Measurements from ENCODE around the gene SCO1.
"Not testable (repeated sequence)": the region's sequence is repeated elsewhere in the genome, so short reads cannot be mapped to it uniquely, and the experiment has no call there.

Gene SCO1

DNA sequence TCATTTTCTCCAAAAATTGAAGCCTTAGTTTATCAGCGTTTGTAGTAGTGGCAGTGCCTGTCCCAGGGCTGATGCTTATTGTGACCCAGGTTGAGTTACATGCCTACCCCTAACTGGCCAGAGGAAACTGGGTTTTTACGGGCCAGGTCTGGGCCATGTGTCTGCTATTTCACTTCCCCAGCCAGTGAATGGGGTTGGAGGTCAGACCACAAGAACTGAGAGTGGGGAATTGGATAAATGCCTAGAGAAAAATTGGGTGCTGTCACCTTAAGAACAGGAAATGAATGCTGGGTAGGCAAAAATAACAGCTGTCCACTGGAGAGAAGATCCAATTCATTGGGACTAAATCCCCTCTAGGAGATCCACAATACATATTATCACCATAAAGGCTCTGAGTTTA is 5.2 kb upstream of the SCO1 start:
- H3K27ac ChIP-seq, result no peak overlapping the region
- no peaks in the 10 kb centered on the region for H3K27me3 ChIP-seq
- TF ChIP-seq, protein P1, sequence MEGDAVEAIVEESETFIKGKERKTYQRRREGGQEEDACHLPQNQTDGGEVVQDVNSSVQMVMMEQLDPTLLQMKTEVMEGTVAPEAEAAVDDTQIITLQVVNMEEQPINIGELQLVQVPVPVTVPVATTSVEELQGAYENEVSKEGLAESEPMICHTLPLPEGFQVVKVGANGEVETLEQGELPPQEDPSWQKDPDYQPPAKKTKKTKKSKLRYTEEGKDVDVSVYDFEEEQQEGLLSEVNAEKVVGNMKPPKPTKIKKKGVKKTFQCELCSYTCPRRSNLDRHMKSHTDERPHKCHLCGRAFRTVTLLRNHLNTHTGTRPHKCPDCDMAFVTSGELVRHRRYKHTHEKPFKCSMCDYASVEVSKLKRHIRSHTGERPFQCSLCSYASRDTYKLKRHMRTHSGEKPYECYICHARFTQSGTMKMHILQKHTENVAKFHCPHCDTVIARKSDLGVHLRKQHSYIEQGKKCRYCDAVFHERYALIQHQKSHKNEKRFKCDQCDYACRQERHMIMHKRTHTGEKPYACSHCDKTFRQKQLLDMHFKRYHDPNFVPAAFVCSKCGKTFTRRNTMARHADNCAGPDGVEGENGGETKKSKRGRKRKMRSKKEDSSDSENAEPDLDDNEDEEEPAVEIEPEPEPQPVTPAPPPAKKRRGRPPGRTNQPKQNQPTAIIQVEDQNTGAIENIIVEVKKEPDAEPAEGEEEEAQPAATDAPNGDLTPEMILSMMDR (IDR thresholded peaks at IDR 0.05), result no peak
- no peak for DNase-seq
- peaks cover 0 to 31% (median 15%) of the 10 kb centered on the region in 4 donors for H3K4me1 ChIP-seq
- H3K9me3 ChIP-seq, result no peaks in the 10 kb centered on the region
- peaks cover 26 to 29% (median 27%) of the 10 kb centered on the region in 3 donors for H3K36me3 ChIP-seq
- H3K4me3 ChIP-seq, result no peak overlapping the region
- intact Hi-C loops (cut with DNase I; ENCODE audit: low total_unique reads), result no loop called here

DNA sequence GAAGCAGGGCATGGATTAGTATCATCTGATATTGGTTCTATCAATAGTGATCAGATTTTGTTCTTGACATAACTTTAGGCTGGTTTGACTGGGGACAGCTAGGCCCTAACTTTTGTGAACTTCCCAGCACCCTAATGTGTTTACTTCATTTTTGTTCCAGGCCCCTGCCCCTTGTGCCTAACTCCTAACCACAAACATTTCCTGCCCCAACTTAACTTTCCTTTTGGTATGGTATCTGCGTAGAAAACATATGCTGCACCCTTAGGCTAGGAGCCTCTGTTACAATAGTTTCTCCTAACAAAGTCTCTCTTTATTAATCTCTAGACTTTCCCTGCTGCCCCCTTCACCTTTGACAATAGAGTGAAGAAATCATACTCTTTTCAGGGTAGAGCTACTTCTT is 2.5 kb upstream of the SCO1 start:
- DNase-seq, result no peak
- intact Hi-C loops (cut with DNase I; ENCODE audit: low total_unique reads), result loop anchor here (5.0 kb wide), 1 partner anchor 53 kb away; no protein-coding TSS in a partner anchor
- Histone ChIP-seq H3K4me1 (peaks cover 0 to 50% (median 24%) of the 10 kb centered on the region in 4 donors), H3K9me3 (no peaks in the 10 kb centered on the region), H3K4me3 (no peak overlapping the region), H3K27me3 (no peaks in the 10 kb centered on the region), H3K36me3 (peaks cover 2 to 9% (median 5%) of the 10 kb centered on the region in 3 donors), H3K27ac (peak overlapping the region; percentile 1 to 7)
- TF ChIP-seq, protein P1 (IDR thresholded peaks at IDR 0.05), result no peak

DNA sequence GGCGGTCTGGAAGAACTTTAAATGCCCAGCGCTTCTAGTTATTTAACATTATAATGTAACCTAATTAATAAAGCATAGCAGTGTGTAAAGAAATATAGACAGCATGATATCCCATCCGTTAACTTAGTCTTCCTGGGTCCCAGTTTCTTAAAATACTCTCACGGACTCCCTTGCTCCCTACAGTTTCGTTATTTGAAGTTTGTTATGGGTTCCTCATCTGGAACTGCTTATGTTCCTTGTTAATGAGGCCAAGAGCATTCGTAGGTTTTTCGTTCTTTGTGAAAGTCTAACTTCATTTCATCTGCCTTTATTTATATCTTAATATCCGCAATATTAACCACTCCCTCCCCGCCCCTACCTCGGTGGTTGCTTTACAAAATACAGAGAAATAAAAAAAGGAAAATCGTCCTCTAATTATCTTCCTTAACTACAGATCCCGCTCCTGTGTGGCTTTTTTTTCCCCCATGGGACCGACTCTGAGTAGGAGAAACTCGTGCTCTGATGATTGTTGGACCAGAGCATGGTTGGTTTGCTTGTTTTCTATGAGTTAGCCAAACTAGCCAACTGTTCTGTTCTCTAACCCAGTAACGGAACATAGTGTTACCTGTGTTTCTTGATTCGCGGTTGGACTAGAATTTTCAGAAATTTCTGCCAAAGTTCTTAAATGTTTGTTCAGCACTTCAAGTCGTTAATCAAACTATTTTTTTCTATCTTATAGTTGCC is 924 bp upstream of the SCO1 start:
- intact Hi-C loops (cut with DNase I; ENCODE audit: low total_unique reads), result loop anchor here (5.0 kb wide), 1 partner anchor 51 kb away; no protein-coding TSS in a partner anchor
- Histone ChIP-seq H3K4me1 (peaks cover 0 to 50% (median 24%) of the 10 kb centered on the region in 4 donors), H3K9me3 (no peaks in the 10 kb centered on the region), H3K27me3 (no peaks in the 10 kb centered on the region), H3K36me3 (peaks cover 4 to 21% (median 4%) of the 10 kb centered on the region in 3 donors), H3K27ac (peak overlapping the region; percentile 96 to 98), H3K4me3 (peak overlapping the region; percentile 94 to 95)
- TF ChIP-seq, protein P1 (IDR thresholded peaks at IDR 0.05), result no peak
- DNase-seq, result peak in 1 of 2 donors; percentile 33

- H3K9me3 ChIP-seq, H3K27ac ChIP-seq, DNase-seq, H3K27me3 ChIP-seq: not testable (repeated sequence)
- intact Hi-C loops (cut with DNase I; ENCODE audit: low total_unique reads), result loop anchor here (5.0 kb wide), 1 partner anchor 49 kb away; no protein-coding TSS in a partner anchor
- Histone ChIP-seq H3K4me3 (peak overlapping the region in 1 of 2 donors; percentile 95), H3K4me1 (peaks cover 0 to 39% (median 21%) of the 10 kb centered on the region in 4 donors), H3K36me3 (peaks cover 17 to 44% (median 19%) of the 10 kb centered on the region in 3 donors)
These were observed 1.4 kb downstream of the SCO1 start for GRCh38 chr17:10695875-10696407.

DNA sequence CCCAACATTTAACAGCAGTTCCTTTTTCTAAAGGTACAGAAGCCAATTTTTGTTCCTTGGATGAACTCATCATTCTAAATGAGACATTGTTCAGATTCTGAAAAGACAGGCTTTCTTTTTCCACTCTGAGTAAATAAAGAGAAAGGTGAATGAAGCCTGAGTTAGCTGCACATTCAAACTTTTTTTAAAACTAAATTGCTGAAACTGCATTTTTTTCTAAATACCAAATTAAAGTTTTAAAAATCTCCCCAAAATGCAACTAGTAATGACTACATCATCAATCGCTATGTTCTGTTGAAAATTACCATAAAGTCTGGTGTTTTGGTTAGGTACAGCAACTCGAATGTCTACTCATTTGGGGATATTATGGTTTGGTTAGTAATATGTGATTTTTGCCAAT is 9.8 kb downstream of the SCO1 start:
- H3K4me1 ChIP-seq, result peaks cover 0 to 7% (median under 1%) of the 10 kb centered on the region in 4 donors
- H3K9me3 ChIP-seq, result no peaks in the 10 kb centered on the region
- peaks cover 40 to 60% (median 40%) of the 10 kb centered on the region in 3 donors for H3K36me3 ChIP-seq
- intact Hi-C loops (cut with DNase I; ENCODE audit: low total_unique reads), result no loop called here
- H3K4me3 ChIP-seq, result no peak overlapping the region
- DNase-seq, result no peak
- TF ChIP-seq, protein P1 (IDR thresholded peaks at IDR 0.05), result no peak
- no peaks in the 10 kb centered on the region for H3K27me3 ChIP-seq
- H3K27ac ChIP-seq, result no peak overlapping the region

DNA sequence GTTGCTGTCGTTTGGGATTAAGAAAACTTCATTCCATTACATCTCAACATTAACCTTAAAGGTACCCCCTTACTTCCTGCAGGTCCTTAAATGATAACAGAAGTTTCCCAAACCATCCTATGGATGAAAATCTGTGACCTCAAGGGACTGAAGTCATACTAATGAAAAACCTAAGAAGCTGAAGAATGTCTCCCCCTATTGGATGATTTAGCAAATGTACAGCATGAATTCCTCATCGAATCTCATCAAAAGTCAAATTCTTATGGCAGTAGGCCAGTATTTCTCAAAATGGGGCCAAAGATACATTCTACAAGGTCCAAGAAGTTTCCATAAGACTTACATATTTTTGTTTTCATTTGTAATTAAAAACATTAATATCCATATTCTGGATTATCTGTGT is 13.5 kb downstream of the SCO1 start:
- Histone ChIP-seq H3K4me1 (peaks cover 0 to 32% (median 8%) of the 10 kb centered on the region in 4 donors), H3K9me3 (no peaks in the 10 kb centered on the region), H3K27ac (peak overlapping the region in 1 of 2 donors; percentile 69), H3K27me3 (no peaks in the 10 kb centered on the region), H3K36me3 (peaks cover 26 to 47% (median 41%) of the 10 kb centered on the region in 3 donors), H3K4me3 (no peak overlapping the region)
- TF ChIP-seq, protein P1 (IDR thresholded peaks at IDR 0.05), result peak; percentile 9 to 19
- DNase-seq, result no peak
- intact Hi-C loops (cut with DNase I; ENCODE audit: low total_unique reads), result no loop called here
